ENCODE measurements around the gene MGAT4A. TPM values are rescaled to one million over a fixed set of nuclear protein-coding genes. Genes with fewer than 3 reads are reported as not detected.
"Not testable (repeated sequence)": the region's sequence is repeated elsewhere in the genome, so short reads cannot be mapped to it uniquely, and the experiment has no call there.

The MGAT4A gene
- total RNA-seq, 1 experiment from 2014 or later: not detected

GRCh38 chr2:98730707-98731040 is 258 bp downstream of the MGAT4A start:
- Histone ChIP-seq H3K27me3 (replicated peaks) (peaks cover 52% of the 10 kb centered on the region), H3K27ac (no peak overlapping the region), H3K9me3 (replicated peaks) (0 out of 2 replicates have a peak, but pooled peaks cover 3% of the 10 kb centered on the region), H3K4me3 (no peak overlapping the region), H3K4me1 (replicated peaks) (peaks cover 11% of the 10 kb centered on the region), H3K36me3 (no peaks in the 10 kb centered on the region)
- DNase-seq (ENCODE audit: low read depth in 1 of 2, low spot score in 2 of 2): no peak

GRCh38 chr2:98730053-98730706 is 752 bp downstream of the MGAT4A start:
- no peak overlapping the region for H3K4me3 ChIP-seq
- no peak for DNase-seq (ENCODE audit: low read depth in 1 of 2, low spot score in 2 of 2)
- H3K27ac ChIP-seq: no peak overlapping the region
- H3K36me3 ChIP-seq: no peaks in the 10 kb centered on the region
- H3K27me3 ChIP-seq (replicated peaks): peaks cover 52% of the 10 kb centered on the region
- H3K4me1 ChIP-seq (replicated peaks): peaks cover 11% of the 10 kb centered on the region
- 0 out of 2 replicates have a peak, but pooled peaks cover 3% of the 10 kb centered on the region for H3K9me3 ChIP-seq (replicated peaks)

GRCh38 chr2:98729652-98730051 is 1.3 kb downstream of the MGAT4A start:
- no peak for DNase-seq (ENCODE audit: low read depth in 1 of 2, low spot score in 2 of 2)

GRCh38 chr2:98728088-98728718 is 2.7 kb downstream of the MGAT4A start:
- peaks cover 46% of the 10 kb centered on the region for H3K27me3 ChIP-seq (replicated peaks)
- DNase-seq (ENCODE audit: low read depth in 1 of 2, low spot score in 2 of 2): not testable (repeated sequence)

More at GRCh38 chr2:98729652-98730051, 1.3 kb downstream of the MGAT4A start:
- no peaks in the 10 kb centered on the region for H3K36me3 ChIP-seq
- no peak overlapping the region for H3K27ac ChIP-seq
- H3K4me3 ChIP-seq: no peak overlapping the region
- H3K4me1 ChIP-seq (replicated peaks): peaks cover 11% of the 10 kb centered on the region
- H3K27me3 ChIP-seq (replicated peaks): peaks cover 50% of the 10 kb centered on the region
- H3K9me3 ChIP-seq (replicated peaks): 0 out of 2 replicates have a peak, but pooled peaks cover 3% of the 10 kb centered on the region

GRCh38 chr2:98727369-98728087 is 3.4 kb downstream of the MGAT4A start:
- Histone ChIP-seq H3K4me3 (no peak overlapping the region), H3K4me1 (replicated peaks) (peaks cover 11% of the 10 kb centered on the region), H3K27me3 (replicated peaks) (peaks cover 44% of the 10 kb centered on the region), H3K9me3 (replicated peaks) (0 out of 2 replicates have a peak, but pooled peaks cover 3% of the 10 kb centered on the region), H3K36me3 (no peaks in the 10 kb centered on the region), H3K27ac (no peak overlapping the region)
- no peak for DNase-seq (ENCODE audit: low read depth in 1 of 2, low spot score in 2 of 2)

More at GRCh38 chr2:98728088-98728718, 2.7 kb downstream of the MGAT4A start:
- H3K9me3 ChIP-seq (replicated peaks); H3K36me3 ChIP-seq; H3K27ac ChIP-seq; H3K4me3 ChIP-seq: not testable (repeated sequence)
- H3K4me1 ChIP-seq (replicated peaks): peaks cover 11% of the 10 kb centered on the region

GRCh38 chr2:98726735-98727368 is 4.1 kb downstream of the MGAT4A start:
- Histone ChIP-seq H3K9me3 (replicated peaks) (no peaks in the 10 kb centered on the region), H3K27me3 (replicated peaks) (peaks cover 37% of the 10 kb centered on the region), H3K36me3 (no peaks in the 10 kb centered on the region), H3K4me3 (no peak overlapping the region), H3K4me1 (replicated peaks) (peaks cover 11% of the 10 kb centered on the region), H3K27ac (no peak overlapping the region)
- no peak for DNase-seq (ENCODE audit: low read depth in 1 of 2, low spot score in 2 of 2)

- no peak overlapping the region for H3K4me3 ChIP-seq
- H3K27me3 ChIP-seq (replicated peaks): peaks cover 31% of the 10 kb centered on the region
These were observed 4.7 kb downstream of the MGAT4A start for GRCh38 chr2:98726205-98726604.

GRCh38 chr2:98720286-98720685 is 10.6 kb downstream of the MGAT4A start:
- no peaks in the 10 kb centered on the region for H3K27me3 ChIP-seq (replicated peaks)
- no peak overlapping the region for H3K4me3 ChIP-seq
- no peaks in the 10 kb centered on the region for H3K9me3 ChIP-seq (replicated peaks)
- H3K27ac ChIP-seq: no peak overlapping the region
- H3K36me3 ChIP-seq: no peaks in the 10 kb centered on the region
- no peaks in the 10 kb centered on the region for H3K4me1 ChIP-seq (replicated peaks)
- DNase-seq (ENCODE audit: low read depth in 1 of 2, low spot score in 2 of 2): no peak

More at GRCh38 chr2:98726205-98726604, 4.7 kb downstream of the MGAT4A start:
- H3K27ac ChIP-seq: no peak overlapping the region
- H3K4me1 ChIP-seq (replicated peaks): peaks cover 6% of the 10 kb centered on the region
- no peaks in the 10 kb centered on the region for H3K36me3 ChIP-seq
- H3K9me3 ChIP-seq (replicated peaks): no peaks in the 10 kb centered on the region
- DNase-seq (ENCODE audit: low read depth in 1 of 2, low spot score in 2 of 2): no peak

- DNase-seq (ENCODE audit: low read depth in 1 of 2, low spot score in 2 of 2): no peak
- no peaks in the 10 kb centered on the region for H3K4me1 ChIP-seq (replicated peaks)
- no peaks in the 10 kb centered on the region for H3K9me3 ChIP-seq (replicated peaks)
- H3K4me3 ChIP-seq: no peak overlapping the region
- H3K36me3 ChIP-seq: no peaks in the 10 kb centered on the region
- no peaks in the 10 kb centered on the region for H3K27me3 ChIP-seq (replicated peaks)
- H3K27ac ChIP-seq: no peak overlapping the region
These were observed 13.3 kb downstream of the MGAT4A start for GRCh38 chr2:98717621-98718020.

- H3K4me3 ChIP-seq: no peak overlapping the region
- H3K4me1 ChIP-seq (replicated peaks): no peaks in the 10 kb centered on the region
- no peaks in the 10 kb centered on the region for H3K27me3 ChIP-seq (replicated peaks)
- no peak overlapping the region for H3K27ac ChIP-seq
- no peak for DNase-seq (ENCODE audit: low read depth in 1 of 2, low spot score in 2 of 2)
- no peaks in the 10 kb centered on the region for H3K36me3 ChIP-seq
- H3K9me3 ChIP-seq (replicated peaks): no peaks in the 10 kb centered on the region
These were observed 14.1 kb downstream of the MGAT4A start for GRCh38 chr2:98716786-98717185.

- no peaks in the 10 kb centered on the region for H3K4me1 ChIP-seq (replicated peaks)
- DNase-seq (ENCODE audit: low read depth in 1 of 2, low spot score in 2 of 2): no peak
- no peaks in the 10 kb centered on the region for H3K36me3 ChIP-seq
- no peaks in the 10 kb centered on the region for H3K9me3 ChIP-seq (replicated peaks)
- H3K4me3 ChIP-seq: no peak overlapping the region
- H3K27me3 ChIP-seq (replicated peaks): no peaks in the 10 kb centered on the region
- H3K27ac ChIP-seq: no peak overlapping the region
These were observed 15.0 kb downstream of the MGAT4A start for GRCh38 chr2:98715812-98716451.

GRCh38 chr2:98713332-98714015 is 17.5 kb downstream of the MGAT4A start:
- DNase-seq (ENCODE audit: low read depth in 1 of 2, low spot score in 2 of 2): no peak
- Histone ChIP-seq H3K27me3 (replicated peaks) (no peaks in the 10 kb centered on the region; the same call in 1 of the 2 replicates), H3K36me3 (no peaks in the 10 kb centered on the region)

GRCh38 chr2:98712145-98712544 is 18.8 kb downstream of the MGAT4A start:
- Histone ChIP-seq H3K36me3 (no peaks in the 10 kb centered on the region), H3K4me3 (no peak overlapping the region), H3K27me3 (replicated peaks) (no peaks in the 10 kb centered on the region; the same call in 1 of the 2 replicates), H3K9me3 (replicated peaks) (no peaks in the 10 kb centered on the region), H3K27ac (no peak overlapping the region), H3K4me1 (replicated peaks) (no peaks in the 10 kb centered on the region)
- no peak for DNase-seq (ENCODE audit: low read depth in 1 of 2, low spot score in 2 of 2)

More at GRCh38 chr2:98713332-98714015, 17.5 kb downstream of the MGAT4A start:
- no peaks in the 10 kb centered on the region for H3K9me3 ChIP-seq (replicated peaks)
- H3K4me3 ChIP-seq: no peak overlapping the region
- no peak overlapping the region for H3K27ac ChIP-seq
- no peaks in the 10 kb centered on the region for H3K4me1 ChIP-seq (replicated peaks)
